MM.1S (cell line): ENCODE measurements around the gene OR2T3.
A peak's percentile ranks its signal among the peaks of the same experiment; 100 is the strongest.
"Not testable (repeated sequence)": the region's sequence is repeated elsewhere in the genome, so short reads cannot be mapped to it uniquely, and the experiment has no call there.

Source experiments
- DNase-seq: peaks from one replicate; pipeline ENCODE4 v3.0.0-alpha.2; 2015
- H2AFZ ChIP-seq: fragments of 300-600 bp; sonication (generic); 2 replicates; pipeline ENCODE4 v1.6.0; 2016; ENCODE audit warnings: antibody characterized with exemption, low read length
- H3F3A ChIP-seq: fragments of 300-600 bp; sonication (generic); 2 replicates; pipeline ENCODE4 v1.6.1; 2016; ENCODE audit warnings: mild to moderate bottlenecking, antibody characterized with exemption, low read length, moderate library complexity, mixed read lengths; ENCODE audit not compliant: insufficient read depth
- H3K27ac ChIP-seq: fragments of 300-600 bp; sonication (generic); 2 replicates; pipeline ENCODE4 v1.5.1; 2016; ENCODE audit warnings: mild to moderate bottlenecking, low read length
- H3K27me3 ChIP-seq: fragments of 300-600 bp; sonication (generic); replicated peaks from 2 replicates; pipeline ENCODE4 v1.6.0; 2016; ENCODE audit warnings: low read length; ENCODE audit not compliant: insufficient read depth
- H3K36me3 ChIP-seq: fragments of 300-600 bp; sonication (generic); replicated peaks from 2 replicates; pipeline ENCODE4 v1.6.1; 2016; ENCODE audit warnings: mild to moderate bottlenecking, low read length, mixed read lengths; ENCODE audit not compliant: insufficient read depth
- H3K4me1 ChIP-seq: fragments of 300-600 bp; sonication (generic); 2 replicates; pipeline ENCODE4 v1.6.1; 2016; ENCODE audit warnings: low read length, mixed read lengths
- H3K4me2 ChIP-seq: fragments of 300-600 bp; sonication (generic); 2 replicates; pipeline ENCODE4 v1.6.0; 2016; ENCODE audit warnings: low read depth, low read length
- H3K4me3 ChIP-seq: fragments of 300-600 bp; sonication (generic); 2 replicates; pipeline ENCODE4 v1.5.1; 2016; ENCODE audit warnings: low read length, mixed read lengths
- H3K79me2 ChIP-seq: fragments of 300-600 bp; sonication (generic); 2 replicates; pipeline ENCODE4 v1.6.1; 2016; ENCODE audit warnings: mixed run types, low read length, mixed read lengths
- H3K9ac ChIP-seq: fragments of 300-600 bp; sonication (generic); 2 replicates; pipeline ENCODE4 v1.6.1; 2016; ENCODE audit warnings: low read length, mixed read lengths
- H3K9me2 ChIP-seq: fragments of 300-600 bp; sonication (generic); replicated peaks from 2 replicates; pipeline ENCODE4 v1.6.1; 2016; ENCODE audit warnings: mild to moderate bottlenecking, low read length, mixed read lengths; ENCODE audit not compliant: insufficient read depth
- H3K9me3 ChIP-seq: fragments of 300-600 bp; sonication (generic); replicated peaks from 2 replicates; pipeline ENCODE4 v1.6.1; 2016; ENCODE audit warnings: mild to moderate bottlenecking, low read length, mixed read lengths; ENCODE audit not compliant: insufficient read depth
- H4K20me1 ChIP-seq: fragments of 300-600 bp; sonication (generic); 2 replicates; pipeline ENCODE4 v1.6.1; 2016; ENCODE audit warnings: mild to moderate bottlenecking, low read length, moderate library complexity, mixed read lengths; ENCODE audit not compliant: insufficient read depth

OR2T3 gene, protein sequence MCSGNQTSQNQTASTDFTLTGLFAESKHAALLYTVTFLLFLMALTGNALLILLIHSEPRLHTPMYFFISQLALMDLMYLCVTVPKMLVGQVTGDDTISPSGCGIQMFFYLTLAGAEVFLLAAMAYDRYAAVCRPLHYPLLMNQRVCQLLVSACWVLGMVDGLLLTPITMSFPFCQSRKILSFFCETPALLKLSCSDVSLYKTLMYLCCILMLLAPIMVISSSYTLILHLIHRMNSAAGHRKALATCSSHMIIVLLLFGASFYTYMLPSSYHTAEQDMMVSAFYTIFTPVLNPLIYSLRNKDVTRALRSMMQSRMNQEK

DNA sequence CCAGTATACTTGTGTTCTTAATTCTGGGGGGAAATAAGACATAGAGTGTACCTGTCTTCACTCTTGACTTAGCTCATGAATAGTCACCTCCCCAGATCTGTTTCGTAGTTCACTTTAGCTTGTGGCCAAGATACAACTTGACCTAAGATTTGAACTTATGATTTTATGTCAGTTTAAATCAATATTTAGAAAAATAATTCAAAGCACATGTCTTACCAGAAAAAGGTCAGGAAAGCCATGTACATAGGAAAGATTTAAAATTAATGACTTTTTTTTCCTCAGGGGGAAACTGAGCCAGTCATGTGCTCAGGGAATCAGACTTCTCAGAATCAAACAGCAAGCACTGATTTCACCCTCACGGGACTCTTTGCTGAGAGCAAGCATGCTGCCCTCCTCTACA is at the start of gene OR2T3:
OR2T3 (plus strand) TSS at position 301 of the 400 bp plus-strand sequence; CDS start at position 301, 0 bp downstream.
- H3K9me2 ChIP-seq, H2AFZ ChIP-seq, H3K9ac ChIP-seq, H4K20me1 ChIP-seq, H3K79me2 ChIP-seq, H3K36me3 ChIP-seq, H3K4me2 ChIP-seq, H3K27ac ChIP-seq, H3K9me3 ChIP-seq, H3F3A ChIP-seq, H3K4me1 ChIP-seq, H3K4me3 ChIP-seq, DNase-seq, H3K27me3 ChIP-seq: not testable (repeated sequence)

DNA sequence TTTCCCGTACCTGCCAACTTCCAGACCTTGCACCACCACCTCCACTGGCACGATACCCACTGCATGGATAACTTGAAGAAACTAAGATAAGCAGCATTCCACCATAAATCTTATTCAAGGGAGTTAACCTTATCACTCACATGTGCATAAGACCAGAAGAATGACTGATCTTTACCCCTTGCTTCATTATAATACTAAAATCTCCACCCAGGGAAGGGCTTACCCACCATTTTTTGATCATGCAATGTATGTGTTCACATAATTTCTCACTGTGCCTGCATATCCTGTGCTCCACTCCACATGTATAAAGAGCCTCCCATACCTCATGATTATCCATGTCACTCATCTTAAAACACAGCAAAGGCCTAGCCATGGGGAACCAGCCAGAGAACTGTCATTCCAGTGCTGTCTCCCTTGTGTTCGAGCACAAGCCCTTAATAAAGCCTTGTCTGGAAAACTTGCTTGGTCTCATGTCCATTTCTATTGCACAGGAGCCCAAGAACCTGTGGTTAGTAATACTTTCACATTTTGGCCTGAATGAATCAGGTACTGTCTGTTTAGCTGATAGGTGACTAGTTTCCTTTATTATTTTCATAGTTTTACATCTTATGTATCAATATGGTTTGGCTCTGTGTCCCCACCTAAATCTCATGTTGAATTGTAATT is 45.5 kb upstream of the OR2T3 start:
- not testable (repeated sequence) for H2AFZ ChIP-seq, H3K4me2 ChIP-seq, H3K9me2 ChIP-seq, H3K36me3 ChIP-seq, H3K27ac ChIP-seq, H3K9me3 ChIP-seq, H3K27me3 ChIP-seq, DNase-seq, H3K4me3 ChIP-seq, H4K20me1 ChIP-seq, H3K79me2 ChIP-seq, H3K9ac ChIP-seq, H3F3A ChIP-seq, H3K4me1 ChIP-seq

DNA sequence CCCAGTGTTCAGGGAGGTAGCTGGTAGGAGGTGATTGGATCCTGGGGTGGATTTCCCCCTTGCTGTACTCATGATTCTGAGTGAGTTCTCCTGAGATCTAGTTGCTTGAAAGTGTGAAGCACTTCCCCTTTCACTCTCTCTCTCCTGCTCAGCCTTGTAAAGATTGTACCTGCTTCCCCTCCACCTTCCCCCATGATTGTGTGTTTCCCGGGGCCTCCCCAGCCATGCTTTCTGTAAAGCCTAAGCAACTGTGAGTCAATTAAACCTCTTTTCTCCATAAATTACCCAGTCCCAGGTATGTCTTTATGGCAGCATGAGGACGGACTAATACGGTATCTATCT is 45.0 kb upstream of the OR2T3 start:
- H2AFZ ChIP-seq, H3K36me3 ChIP-seq, DNase-seq, H4K20me1 ChIP-seq, H3K9me3 ChIP-seq, H3K79me2 ChIP-seq, H3K27ac ChIP-seq, H3K4me3 ChIP-seq, H3K27me3 ChIP-seq, H3K4me2 ChIP-seq, H3F3A ChIP-seq, H3K9ac ChIP-seq, H3K9me2 ChIP-seq, H3K4me1 ChIP-seq: not testable (repeated sequence)

DNA sequence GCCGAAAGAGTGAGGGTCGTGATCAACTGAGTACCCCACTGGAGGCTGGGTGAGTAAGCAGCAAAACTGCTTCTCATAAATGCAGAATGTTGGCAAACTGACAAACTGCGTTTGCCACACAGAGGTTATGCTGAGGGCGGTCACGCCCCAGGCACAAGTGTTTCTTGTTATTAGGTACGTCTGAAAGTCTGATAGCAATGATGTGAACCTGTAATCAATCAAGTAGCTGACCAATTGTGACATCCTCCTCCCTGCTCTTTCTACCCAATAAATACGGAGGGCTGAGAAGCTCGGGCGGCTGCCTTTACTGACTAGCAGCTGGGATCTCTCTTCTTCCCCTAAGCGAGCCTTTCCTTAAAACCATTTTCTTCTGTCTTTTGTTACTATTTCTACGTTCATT is 41.5 kb upstream of the OR2T3 start:
- not testable (repeated sequence) for H3K36me3 ChIP-seq, H3K27me3 ChIP-seq, H3K4me3 ChIP-seq

DNA sequence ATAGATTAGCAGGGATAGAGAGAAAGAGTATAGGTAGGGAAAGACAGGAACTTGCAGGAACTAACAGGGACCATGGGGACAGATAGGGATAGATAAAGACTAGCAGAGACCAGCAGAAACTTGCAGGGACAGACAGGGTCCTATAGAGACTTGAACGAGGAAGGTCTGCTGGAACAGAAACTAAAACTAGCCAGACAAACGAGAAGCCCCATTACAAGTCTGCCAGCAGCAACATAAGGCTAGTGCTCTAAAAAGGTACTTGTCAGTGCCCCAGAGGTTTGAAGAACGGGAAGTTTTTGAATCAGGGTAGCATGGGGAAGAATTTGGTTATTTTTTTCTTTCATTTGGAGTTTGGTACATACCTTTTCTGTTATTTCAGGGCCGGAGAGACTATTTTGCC is 41.0 kb upstream of the OR2T3 start:
- not testable (repeated sequence) for H3K9ac ChIP-seq, H3K9me2 ChIP-seq, H3K27me3 ChIP-seq, H4K20me1 ChIP-seq, H3K36me3 ChIP-seq, H3K9me3 ChIP-seq, H3K4me1 ChIP-seq, H3K4me2 ChIP-seq, H3F3A ChIP-seq, H3K4me3 ChIP-seq, H3K27ac ChIP-seq, H3K79me2 ChIP-seq, H2AFZ ChIP-seq
- DNase-seq: peak; percentile 14

More for the DNA sequence above, 41.5 kb upstream of the OR2T3 start:
- not testable (repeated sequence) for H3K9me2 ChIP-seq, H3K4me2 ChIP-seq, H3K4me1 ChIP-seq, H4K20me1 ChIP-seq, H3K9ac ChIP-seq, H3F3A ChIP-seq, DNase-seq, H3K9me3 ChIP-seq, H3K79me2 ChIP-seq, H3K27ac ChIP-seq, H2AFZ ChIP-seq

DNA sequence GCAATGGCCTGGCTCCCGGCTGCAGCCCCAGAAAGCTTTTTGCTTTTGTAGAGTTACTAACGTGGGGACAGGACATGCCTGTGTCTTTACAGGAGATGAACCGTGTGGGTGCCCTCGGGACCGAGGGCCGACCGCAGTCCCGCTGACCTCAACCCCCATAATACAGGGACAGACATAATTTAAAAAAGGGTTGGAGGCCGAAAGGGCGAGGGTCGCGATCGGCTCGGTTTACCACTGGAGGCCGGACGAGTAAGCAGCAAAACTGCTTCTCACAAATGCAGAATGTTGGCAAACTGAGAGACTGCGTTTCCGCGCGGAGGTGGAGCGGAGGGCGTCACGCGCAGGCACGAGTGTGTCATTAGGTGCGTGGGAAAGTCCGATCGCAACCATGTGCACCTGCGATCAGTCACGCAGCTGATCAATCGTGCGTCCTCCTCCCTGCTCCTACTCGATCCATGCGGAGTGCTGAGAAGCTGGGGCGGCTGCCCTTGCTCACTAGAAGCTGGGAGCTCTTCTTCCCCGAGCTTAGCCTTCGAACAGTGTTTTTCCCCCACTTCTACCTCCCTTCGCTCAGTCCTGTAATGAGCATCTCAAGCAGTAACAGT is 39.2 kb upstream of the OR2T3 start:
- H3K4me2 ChIP-seq, H3K79me2 ChIP-seq, H3K27me3 ChIP-seq, DNase-seq, H3K9me3 ChIP-seq, H2AFZ ChIP-seq, H3F3A ChIP-seq, H3K27ac ChIP-seq, H3K4me1 ChIP-seq, H4K20me1 ChIP-seq, H3K9ac ChIP-seq, H3K9me2 ChIP-seq, H3K36me3 ChIP-seq, H3K4me3 ChIP-seq: not testable (repeated sequence)

DNA sequence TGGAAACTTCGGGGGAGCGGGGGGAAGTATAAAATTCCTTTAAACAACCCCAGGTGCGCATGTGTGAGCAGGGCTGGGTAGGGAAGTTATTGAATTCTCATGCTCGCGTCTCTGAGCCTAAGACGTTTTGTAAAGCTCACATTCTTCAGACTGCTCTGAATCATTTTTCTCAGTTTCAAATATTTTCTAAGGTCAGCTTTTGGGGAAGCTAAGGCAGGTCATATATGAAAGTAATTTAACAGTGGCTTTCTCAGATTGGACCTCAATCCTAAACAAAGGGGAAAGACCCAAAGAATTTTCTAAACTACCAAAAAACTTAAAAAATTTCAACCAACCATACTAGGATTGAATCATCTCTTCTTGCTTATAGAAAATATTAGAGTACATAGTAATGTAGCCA is 38.2 kb upstream of the OR2T3 start:
- not testable (repeated sequence) for H3K4me2 ChIP-seq, H3K4me1 ChIP-seq, H3K27ac ChIP-seq, DNase-seq, H3K9me3 ChIP-seq, H3K27me3 ChIP-seq, H4K20me1 ChIP-seq, H2AFZ ChIP-seq, H3K79me2 ChIP-seq, H3K4me3 ChIP-seq, H3K36me3 ChIP-seq, H3K9ac ChIP-seq, H3K9me2 ChIP-seq, H3F3A ChIP-seq

DNA sequence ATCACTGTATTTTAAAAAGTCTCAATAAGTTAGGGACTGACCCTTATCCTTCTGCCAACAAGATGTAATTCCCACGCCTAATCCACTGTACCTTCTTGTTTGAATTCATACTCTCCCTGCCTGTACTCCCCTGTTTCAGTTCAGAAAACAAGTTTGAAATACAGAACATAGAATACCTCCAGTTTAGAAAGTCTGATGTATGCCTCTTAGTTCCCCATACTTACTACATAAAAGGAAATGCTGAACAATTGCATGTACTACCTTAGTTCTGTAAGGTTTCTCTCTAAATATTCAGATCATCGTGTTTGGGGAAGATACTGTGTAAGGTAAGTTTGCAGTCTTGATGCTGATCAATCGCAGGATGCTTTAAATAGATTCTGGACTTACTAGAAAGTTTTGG is 36.8 kb upstream of the OR2T3 start:
- H4K20me1 ChIP-seq, H3K36me3 ChIP-seq, H3K4me2 ChIP-seq, H2AFZ ChIP-seq, H3K9me2 ChIP-seq, H3F3A ChIP-seq, H3K27me3 ChIP-seq, DNase-seq, H3K9me3 ChIP-seq, H3K27ac ChIP-seq, H3K4me1 ChIP-seq, H3K79me2 ChIP-seq, H3K4me3 ChIP-seq, H3K9ac ChIP-seq: not testable (repeated sequence)
